ENCODE data around the gene ZBTB7C. TPM values are rescaled to one million over a fixed set of nuclear protein-coding genes. Genes with fewer than 3 reads are reported as not detected.

ZBTB7C gene
- total RNA-seq, 2 donors from 2014 or later = 25.1 to 36.4 TPM

- TF ChIP-seq, protein P1, sequence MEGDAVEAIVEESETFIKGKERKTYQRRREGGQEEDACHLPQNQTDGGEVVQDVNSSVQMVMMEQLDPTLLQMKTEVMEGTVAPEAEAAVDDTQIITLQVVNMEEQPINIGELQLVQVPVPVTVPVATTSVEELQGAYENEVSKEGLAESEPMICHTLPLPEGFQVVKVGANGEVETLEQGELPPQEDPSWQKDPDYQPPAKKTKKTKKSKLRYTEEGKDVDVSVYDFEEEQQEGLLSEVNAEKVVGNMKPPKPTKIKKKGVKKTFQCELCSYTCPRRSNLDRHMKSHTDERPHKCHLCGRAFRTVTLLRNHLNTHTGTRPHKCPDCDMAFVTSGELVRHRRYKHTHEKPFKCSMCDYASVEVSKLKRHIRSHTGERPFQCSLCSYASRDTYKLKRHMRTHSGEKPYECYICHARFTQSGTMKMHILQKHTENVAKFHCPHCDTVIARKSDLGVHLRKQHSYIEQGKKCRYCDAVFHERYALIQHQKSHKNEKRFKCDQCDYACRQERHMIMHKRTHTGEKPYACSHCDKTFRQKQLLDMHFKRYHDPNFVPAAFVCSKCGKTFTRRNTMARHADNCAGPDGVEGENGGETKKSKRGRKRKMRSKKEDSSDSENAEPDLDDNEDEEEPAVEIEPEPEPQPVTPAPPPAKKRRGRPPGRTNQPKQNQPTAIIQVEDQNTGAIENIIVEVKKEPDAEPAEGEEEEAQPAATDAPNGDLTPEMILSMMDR (IDR thresholded peaks at IDR 0.05) = no peak
- peak overlapping the region in 1 of 2 donors; percentile 19 for H3K9ac ChIP-seq (ENCODE audit: low read depth in 2 of 2, low read length in 2 of 2)
- peaks cover 4% of the 10 kb centered on the region for H3K4me1 ChIP-seq
- H3K36me3 ChIP-seq = no peaks in the 10 kb centered on the region
- no peak overlapping the region for H3K4me3 ChIP-seq
- intact Hi-C loops (cut with DNase I) = no loop called here
- H3K27me3 ChIP-seq = no peaks in the 10 kb centered on the region
- no peak for DNase-seq
- H3K27ac ChIP-seq = no peak overlapping the region
- H3K9me3 ChIP-seq = no peaks in the 10 kb centered on the region
Observed at GRCh38 chr18:48059455-48060010, 349.6 kb downstream of the ZBTB7C start.

GRCh38 chr18:48058486-48058885, 350.7 kb downstream of the ZBTB7C start:
- H3K4me3 ChIP-seq = no peak overlapping the region
- H3K9me3 ChIP-seq = no peaks in the 10 kb centered on the region
- H3K27ac ChIP-seq = no peak overlapping the region
- H3K4me1 ChIP-seq = peaks cover 4% of the 10 kb centered on the region
- no peak for DNase-seq
- H3K27me3 ChIP-seq = no peaks in the 10 kb centered on the region
- no peaks in the 10 kb centered on the region for H3K36me3 ChIP-seq
- no peak overlapping the region for H3K9ac ChIP-seq (ENCODE audit: low read depth in 2 of 2, low read length in 2 of 2)
- intact Hi-C loops (cut with DNase I) = no loop called here
- TF ChIP-seq, protein P1 (IDR thresholded peaks at IDR 0.05) = no peak

GRCh38 chr18:48057018-48057417, 352.2 kb downstream of the ZBTB7C start:
- no peaks in the 10 kb centered on the region for H3K36me3 ChIP-seq
- H3K9ac ChIP-seq (ENCODE audit: low read depth in 2 of 2, low read length in 2 of 2) = no peak overlapping the region
- no peak for DNase-seq
- no peaks in the 10 kb centered on the region for H3K27me3 ChIP-seq
- H3K4me3 ChIP-seq = no peak overlapping the region
- TF ChIP-seq, protein P1 (IDR thresholded peaks at IDR 0.05) = no peak
- H3K9me3 ChIP-seq = no peaks in the 10 kb centered on the region
- intact Hi-C loops (cut with DNase I) = no loop called here
- no peak overlapping the region for H3K27ac ChIP-seq
- peaks cover 4% of the 10 kb centered on the region for H3K4me1 ChIP-seq

GRCh38 chr18:48055351-48055750, 353.8 kb downstream of the ZBTB7C start:
- H3K4me1 ChIP-seq = no peaks in the 10 kb centered on the region
- H3K27ac ChIP-seq = no peak overlapping the region
- DNase-seq = no peak
- H3K36me3 ChIP-seq = no peaks in the 10 kb centered on the region
- H3K4me3 ChIP-seq = no peak overlapping the region
- no peaks in the 10 kb centered on the region for H3K9me3 ChIP-seq
- TF ChIP-seq, protein P1 (IDR thresholded peaks at IDR 0.05) = no peak
- H3K9ac ChIP-seq (ENCODE audit: low read depth in 2 of 2, low read length in 2 of 2) = no peak overlapping the region
- intact Hi-C loops (cut with DNase I) = no loop called here
- H3K27me3 ChIP-seq = no peaks in the 10 kb centered on the region

- Histone ChIP-seq H3K4me3 (no peak overlapping the region), H3K9ac (ENCODE audit: low read depth in 2 of 2, low read length in 2 of 2) (peak overlapping the region in 1 of 2 donors; percentile 48), H3K4me1 (no peaks in the 10 kb centered on the region), H3K36me3 (no peaks in the 10 kb centered on the region), H3K27me3 (no peaks in the 10 kb centered on the region), H3K9me3 (no peaks in the 10 kb centered on the region), H3K27ac (peak overlapping the region; percentile 51)
- TF ChIP-seq, protein P1 (IDR thresholded peaks at IDR 0.05) = no peak
- intact Hi-C loops (cut with DNase I) = no loop called here
- peak; percentile 69 for DNase-seq
Observed at GRCh38 chr18:48053881-48054816, 355.0 kb downstream of the ZBTB7C start.

Data from colonic mucosa (tissue), 4 donors.